ENCODE data around the gene IGFL3.

Gene IGFL3

GRCh38 chr19:46076951-46077814 lies 47.3 kb downstream of the IGFL3 start:
- no peak for TF ChIP-seq GATA1 (IDR thresholded peaks at IDR 0.05; ENCODE audit: low read depth, low read length)
- TF ChIP-seq POLR2A (IDR thresholded peaks at IDR 0.05; ENCODE audit: low read length) = no peak
- DNase-seq = peak; percentile 35 to 39

GRCh38 chr19:46076031-46076880 lies 48.2 kb downstream of the IGFL3 start:
- TF ChIP-seq POLR2A (IDR thresholded peaks at IDR 0.05; ENCODE audit: low read length) = no peak
- no peak for TF ChIP-seq GATA1 (IDR thresholded peaks at IDR 0.05; ENCODE audit: low read depth, low read length)
- DNase-seq = no peak

DNA sequence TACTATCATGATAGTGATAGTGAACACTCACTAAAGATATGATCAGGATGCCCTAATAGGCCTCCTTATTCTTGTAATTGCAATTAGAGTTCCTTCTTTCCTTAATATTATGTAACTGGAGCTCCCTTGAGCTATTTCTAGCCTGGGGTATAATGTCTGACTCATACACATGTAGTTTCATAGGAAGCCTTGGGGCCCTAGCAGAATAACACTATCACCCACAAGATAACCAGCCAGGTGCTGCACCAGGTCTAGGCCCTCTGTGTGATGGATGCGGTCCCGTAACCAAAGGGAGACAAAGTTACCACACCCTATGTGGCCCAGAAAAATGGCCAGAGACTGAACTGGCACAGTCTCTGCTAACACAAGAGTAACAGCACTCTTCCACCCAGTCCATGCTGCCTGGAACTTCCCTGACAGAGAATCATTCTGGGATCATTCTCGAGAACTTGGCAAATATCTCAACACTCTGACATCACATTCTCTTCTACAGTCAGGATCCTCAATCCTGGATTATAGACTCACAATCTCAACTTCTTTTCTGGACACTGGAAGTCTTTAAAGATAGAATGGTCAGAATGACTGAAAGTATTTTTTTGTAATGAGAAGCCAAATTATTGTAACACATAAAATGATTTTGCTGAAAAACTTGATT lies 51.1 kb downstream of the IGFL3 start:
- DNase-seq = no peak
- TF ChIP-seq GATA1 (IDR thresholded peaks at IDR 0.05; ENCODE audit: low read depth, low read length) = no peak
- no peak for TF ChIP-seq POLR2A (IDR thresholded peaks at IDR 0.05; ENCODE audit: low read length)
